Stomach (tissue), 9 donors: Measurements from ENCODE around the gene KIF18B. TPM values are rescaled to one million over a fixed set of nuclear protein-coding genes. Genes with fewer than 3 reads are reported as not detected.

Source experiments
- DNase-seq, 2 donors: peaks; one replicate each; pipeline versions ENCODE4 v3.0.0 to v3.0.0-alpha.2; 2013 to 2019
- H3K27ac ChIP-seq, 5 donors: fragments of 200-600 bp in 4 of 5; sonication (generic) in 4 of 5; one replicate each; pipeline ENCODE4 v1.5.1; 2013 to 2019; ENCODE audit warnings: mild to moderate bottlenecking in 1 of 5, moderate library complexity in 1 of 5
- H3K27me3 ChIP-seq, 3 donors: fragments of 200-600 bp; sonication (generic); one replicate each; pipeline ENCODE4 v1.5.1; 2017 to 2019; ENCODE audit warnings: mixed run types in 1 of 3
- H3K36me3 ChIP-seq, 4 donors: fragments of 200-600 bp; sonication (generic); 1 replicate in 3 of 4; 2 replicates in 1 of 4; pipeline ENCODE4 v1.5.1; 2016 to 2019
- H3K4me1 ChIP-seq, 4 donors: fragments of 200-600 bp; sonication (generic); one replicate each; pipeline ENCODE4 v1.5.1; 2016 to 2019
- H3K4me3 ChIP-seq, 4 donors: fragments of 200-600 bp; sonication (generic) in 3 of 4; one replicate each; pipeline ENCODE4 v1.5.1; 2016 to 2019; ENCODE audit warnings: mild to moderate bottlenecking in 1 of 4
- H3K9me3 ChIP-seq, 4 donors: fragments of 200-600 bp; sonication (generic); one replicate each; pipeline ENCODE4 v1.5.1; 2016 to 2019
- CTCF ChIP-seq, 7 experiments: fragments of 450-650 bp in 4 of 7; fragments of 200-600 bp in 3 of 7; sonication (generic) in 3 of 7; IDR thresholded peaks; one replicate each; pipeline ENCODE4 v1.5.1; 2016 to 2019; ENCODE audit warnings: antibody characterized with exemption in 7 of 7, control low read depth in 2 of 7, mild to moderate bottlenecking in 1 of 7
- EP300 ChIP-seq: sonication (generic); formaldehyde crosslinking; IDR thresholded peaks from one replicate; pipeline ENCODE4 v1.6.1; 2017; ENCODE audit warnings: antibody characterized with exemption
- POLR2A ChIP-seq, 4 donors: fragments of 450-650 bp; IDR thresholded peaks; one replicate each; pipeline ENCODE4 v1.6.1; 2016; ENCODE audit warnings: antibody characterized with exemption in 4 of 4, control low read depth in 2 of 4, mild to moderate bottlenecking in 1 of 4, moderate library complexity in 1 of 4
- POLR2AphosphoS5 ChIP-seq, 3 donors: sonication (generic); formaldehyde crosslinking; IDR thresholded peaks; one replicate each; pipeline ENCODE4 v1.6.1; 2016; ENCODE audit warnings: antibody characterized with exemption in 3 of 3
- WGBS, 5 donors: extraction: QIAGEN DNeasy Blood & Tissue Kit in 3 of 5; methylation state at CpG; one replicate each; pipeline versions ENCODE4 v1.1.5 to v1.1.7; 2013 to 2018; 5-methylcytosine and 5-hydroxymethylcytosine counted together
- intact Hi-C: fragments of 100-400 bp; cut with DNase I; formaldehyde crosslinking; loops from one replicate; pipeline ENCODE4 v1.15.1; 2023; ENCODE audit warnings: low total_unique reads
- polyA plus RNA-seq, 3 donors: library from polyadenylated mRNA; stranded (reverse); fragments of 200-250 nt; gene quantifications; one replicate each; pipeline ENCODE4 v1.2.3, GENCODE V29; 2013
- total RNA-seq, 5 donors: library from RNA; depleted of rRNA; stranded (reverse); fragments of >200 nt; gene quantifications; one replicate each; pipeline versions ENCODE4 v1.1.0 to v1.2.3, GENCODE V29; 2014 to 2016
- donor health status: healthy with polysubstance abuse.
- donor health status: Bipolar disorder and iron deficiency.
- donor health status: healthy.

Gene KIF18B
- total and polyA plus RNA-seq, 8 donors: 0.15 to 12.2 (median 1.2) TPM; not detected in 1

DNA sequence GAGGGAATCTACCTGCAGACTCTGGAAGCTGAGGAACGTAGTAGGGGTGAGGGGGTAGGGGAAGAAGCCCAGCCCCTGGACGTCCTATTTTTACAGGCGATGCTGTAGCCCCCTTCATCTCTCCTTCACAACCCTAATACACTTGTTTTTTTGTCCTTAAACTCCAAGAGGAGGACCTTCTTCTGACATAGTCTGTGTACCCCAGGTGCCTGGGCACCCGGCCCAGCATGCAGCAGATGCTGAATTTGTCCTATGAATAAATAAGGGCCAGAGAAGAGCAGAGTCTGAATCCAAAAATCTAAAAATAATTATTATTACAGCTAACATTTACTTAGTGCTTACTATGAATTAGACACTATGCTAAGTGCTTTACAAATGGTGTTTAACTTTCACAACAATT, 5.1 kb downstream of the KIF18B start:
- no peak for DNase-seq
- H3K4me1 ChIP-seq: peaks cover 5 to 22% (median 17%) of the 10 kb centered on the region in 4 donors
- intact Hi-C loops: no loop called here
- no peak for TF ChIP-seq POLR2AphosphoS5 (IDR thresholded peaks at IDR 0.05)
- TF ChIP-seq CTCF (IDR thresholded peaks at IDR 0.05): no peak
- TF ChIP-seq EP300: no peak
- TF ChIP-seq POLR2A (IDR thresholded peaks at IDR 0.05): no peak
- peaks cover 0 to 10% (median 0%) of the 10 kb centered on the region in 3 donors for H3K27me3 ChIP-seq
- no peak overlapping the region for H3K27ac ChIP-seq
- H3K36me3 ChIP-seq: no peaks in the 10 kb centered on the region
- H3K4me3 ChIP-seq: no peak overlapping the region
- WGBS, 5 donors: 77 to 90% (median 86%) methylated on average over 4 of the region's 4 CpGs
- H3K9me3 ChIP-seq: no peaks in the 10 kb centered on the region

DNA sequence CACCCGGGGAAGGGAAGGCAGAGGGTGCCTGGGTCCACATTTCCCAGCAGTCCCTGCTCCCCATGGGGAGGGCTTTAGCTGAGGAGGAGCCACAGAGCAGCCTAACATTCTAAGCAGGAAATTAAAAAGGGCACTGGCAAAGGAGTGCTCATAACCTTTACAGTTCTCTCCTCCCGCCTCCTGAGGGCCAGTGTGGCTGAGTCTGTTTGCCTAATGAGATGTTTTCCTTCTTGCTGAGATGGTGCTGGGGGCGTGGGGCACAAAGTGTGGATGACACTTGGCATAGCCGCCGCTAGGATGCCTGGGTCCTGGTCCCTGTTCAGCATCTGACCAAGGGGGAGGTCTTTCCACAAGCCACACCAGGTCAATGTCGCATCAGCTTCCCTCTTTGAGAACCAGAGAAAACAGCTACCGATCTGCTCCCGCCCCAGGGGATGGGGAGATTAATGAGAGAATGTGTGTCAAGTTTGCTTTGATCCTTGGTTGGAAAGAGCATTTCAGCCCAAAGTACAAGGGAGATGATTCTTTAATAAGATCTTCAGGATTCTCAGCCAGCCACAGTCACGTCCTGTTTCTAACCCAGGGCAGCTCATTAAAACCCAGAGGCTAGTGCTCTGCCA, 5.8 kb downstream of the KIF18B start:
- intact Hi-C loops: no loop called here
- TF ChIP-seq EP300: no peak
- no peak for TF ChIP-seq POLR2AphosphoS5 (IDR thresholded peaks at IDR 0.05)
- TF ChIP-seq CTCF (IDR thresholded peaks at IDR 0.05): no peak
- no peak for TF ChIP-seq POLR2A (IDR thresholded peaks at IDR 0.05)
- H3K36me3 ChIP-seq: no peaks in the 10 kb centered on the region
- H3K9me3 ChIP-seq: no peaks in the 10 kb centered on the region
- peaks cover 0 to 4% (median 0%) of the 10 kb centered on the region in 3 donors for H3K27me3 ChIP-seq
- H3K4me3 ChIP-seq: no peak overlapping the region
- H3K27ac ChIP-seq: no peak overlapping the region
- H3K4me1 ChIP-seq: peaks cover 0 to 16% (median 10%) of the 10 kb centered on the region in 4 donors
- no peak for DNase-seq
- 77 to 81% (median 78%) methylated on average over 7 to 9 of the region's 9 CpGs for WGBS, 5 donors

GRCh38 chr17:44940768-44941167, 6.8 kb downstream of the KIF18B start:
- WGBS, 5 donors: 37 to 78% (median 45%) methylated on average over 1 of the region's 1 CpG
- Histone ChIP-seq H3K27me3 (no peaks in the 10 kb centered on the region), H3K4me1 (peaks cover 0 to 11% (median 8%) of the 10 kb centered on the region in 4 donors), H3K27ac (no peak overlapping the region), H3K36me3 (no peaks in the 10 kb centered on the region), H3K4me3 (no peak overlapping the region), H3K9me3 (no peaks in the 10 kb centered on the region)
- no peak for TF ChIP-seq POLR2A (IDR thresholded peaks at IDR 0.05)
- no peak for TF ChIP-seq CTCF (IDR thresholded peaks at IDR 0.05)
- DNase-seq: no peak
- intact Hi-C loops: no loop called here

DNA sequence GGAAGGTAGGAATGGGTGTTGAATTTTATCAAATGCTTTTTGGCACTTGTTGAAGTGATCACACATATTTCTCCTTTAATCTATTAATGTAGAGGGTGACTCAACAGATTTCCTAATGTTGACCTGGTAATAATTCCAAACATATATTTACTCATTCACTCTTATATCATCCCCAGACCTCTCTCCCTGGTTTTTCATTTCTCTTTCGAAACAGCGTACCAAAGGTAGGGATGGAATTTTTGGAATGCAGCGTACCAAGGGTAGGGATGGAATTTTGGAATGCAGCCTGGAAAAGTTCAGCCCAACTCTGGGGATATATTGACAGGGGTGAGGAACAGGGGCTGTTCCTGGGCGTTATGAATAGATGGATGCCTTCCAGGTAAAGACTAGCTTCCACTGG, 7.3 kb downstream of the KIF18B start:
- peaks cover 0 to 11% (median 8%) of the 10 kb centered on the region in 4 donors for H3K4me1 ChIP-seq
- no peak overlapping the region for H3K27ac ChIP-seq
- DNase-seq: no peak
- H3K27me3 ChIP-seq: no peaks in the 10 kb centered on the region
- no peaks in the 10 kb centered on the region for H3K9me3 ChIP-seq
- intact Hi-C loops: no loop called here
- no peaks in the 10 kb centered on the region for H3K36me3 ChIP-seq
- no peak for TF ChIP-seq EP300
- TF ChIP-seq CTCF (IDR thresholded peaks at IDR 0.05): no peak
- no peak for TF ChIP-seq POLR2A (IDR thresholded peaks at IDR 0.05)
- TF ChIP-seq POLR2AphosphoS5 (IDR thresholded peaks at IDR 0.05): no peak
- WGBS, 5 donors: 32 to 53% (median 34%) methylated on average over 4 of the region's 4 CpGs
- H3K4me3 ChIP-seq: no peak overlapping the region
